Activated T-cell treated with anti-CD3 and anti-CD28 coated beads for 24 hours (primary cell): ENCODE data around the gene RCL1.
"Not testable (repeated sequence)": the region's sequence is repeated elsewhere in the genome, so short reads cannot be mapped to it uniquely, and the experiment has no call there.

Experiments
- DNase-seq: peaks from one replicate; pipeline ENCODE4 v3.0.0-alpha.2; 2020; ENCODE audit warnings: low read depth

The RCL1 gene

GRCh38 chr9:4886698-4887097, 94.0 kb downstream of the RCL1 start:
- no peak for DNase-seq

DNA sequence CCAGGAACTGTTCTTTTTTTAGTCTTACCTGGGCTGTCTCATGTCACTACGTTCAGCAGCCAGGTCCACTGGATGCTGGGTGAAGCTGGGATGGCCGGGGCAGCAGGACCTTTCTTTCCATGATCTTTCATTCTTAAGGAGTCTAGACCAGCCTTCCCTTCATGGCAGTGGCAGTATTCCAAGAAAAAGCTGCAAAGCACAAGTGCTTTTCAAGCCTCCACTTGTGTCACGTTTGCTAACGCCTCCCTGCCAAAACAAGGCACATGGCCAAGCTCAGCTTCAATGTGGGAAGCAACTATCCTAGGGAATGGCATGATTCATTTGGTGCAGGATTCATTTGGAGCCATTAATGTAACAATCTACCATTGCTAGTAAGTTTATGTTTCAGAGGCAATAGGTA, 94.8 kb downstream of the RCL1 start:
- DNase-seq = no peak

- DNase-seq = no peak
Observed at GRCh38 chr9:4890242-4890641, 97.5 kb downstream of the RCL1 start.

DNA sequence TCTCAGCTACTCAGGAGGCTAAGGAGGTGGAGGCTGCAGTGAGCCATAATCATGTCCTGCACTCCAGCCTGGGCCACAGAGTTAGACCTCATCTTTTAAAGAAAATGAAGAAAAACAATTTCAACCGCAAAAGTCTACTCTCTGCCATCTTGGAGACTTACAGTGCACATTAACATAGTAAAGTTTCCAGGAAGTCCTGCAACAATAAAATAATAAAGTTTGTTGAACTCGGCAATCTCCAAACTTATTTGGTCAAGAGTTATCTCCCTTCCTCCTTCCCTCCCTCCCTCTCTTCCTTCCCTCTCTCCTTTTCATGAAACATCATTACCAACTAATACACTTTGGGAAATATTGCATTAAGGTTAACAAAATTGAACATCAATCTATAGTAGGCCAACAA, 98.2 kb downstream of the RCL1 start:
- no peak for DNase-seq

DNA sequence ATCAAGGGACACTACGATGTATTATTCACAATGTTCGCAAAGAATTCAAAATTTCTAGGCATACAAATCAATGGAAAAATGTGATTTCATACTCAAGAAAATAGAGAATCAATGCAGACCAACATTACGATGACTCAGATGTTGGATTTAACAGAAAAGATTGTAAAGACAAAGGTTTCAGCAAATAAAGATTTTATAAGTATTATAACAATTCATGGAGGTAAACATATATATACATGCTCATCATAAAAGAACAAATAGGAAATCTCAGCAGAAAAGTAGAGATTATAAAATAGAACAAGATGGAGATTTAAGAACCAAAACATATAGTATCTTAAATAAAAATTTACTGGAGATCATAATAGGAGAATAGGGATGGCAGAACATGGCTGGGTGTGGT, 98.9 kb downstream of the RCL1 start:
- DNase-seq = no peak

DNA sequence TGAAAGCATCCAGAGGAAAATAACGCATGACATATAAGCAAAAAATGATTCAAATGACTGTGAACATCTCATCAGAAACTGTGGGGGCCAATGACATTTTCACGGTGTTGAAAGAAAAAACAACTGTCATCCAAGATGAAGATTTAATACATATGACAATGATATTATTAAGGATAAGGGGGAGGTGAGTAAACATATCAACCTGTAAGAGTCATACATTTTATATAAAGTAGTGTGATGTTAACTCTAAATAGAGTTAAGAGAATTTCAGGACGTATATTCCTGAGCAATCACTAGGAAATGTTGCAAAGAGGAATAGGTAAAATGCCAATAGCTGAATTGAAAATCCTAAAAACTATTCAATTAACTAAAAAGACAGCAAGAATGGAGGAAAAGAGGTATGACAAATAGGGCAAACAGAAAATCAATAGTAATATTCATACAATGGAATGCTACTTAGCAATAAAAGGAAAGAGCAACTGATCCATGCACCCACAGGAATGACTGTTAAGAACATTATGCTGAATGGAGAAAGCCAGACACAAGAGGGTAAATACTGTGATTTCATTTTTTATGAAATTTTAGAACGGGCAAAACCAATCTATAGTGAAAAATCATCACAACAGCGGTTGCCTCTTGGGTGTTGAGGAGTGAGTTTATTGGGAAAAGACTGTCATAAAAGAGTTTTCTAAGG, 99.9 kb downstream of the RCL1 start:
- DNase-seq = no peak

- DNase-seq = no peak
Observed at GRCh38 chr9:4894076-4894475, 101.3 kb downstream of the RCL1 start.

- not testable (repeated sequence) for DNase-seq
Observed at GRCh38 chr9:4899853-4900252, 107.1 kb downstream of the RCL1 start.

DNA sequence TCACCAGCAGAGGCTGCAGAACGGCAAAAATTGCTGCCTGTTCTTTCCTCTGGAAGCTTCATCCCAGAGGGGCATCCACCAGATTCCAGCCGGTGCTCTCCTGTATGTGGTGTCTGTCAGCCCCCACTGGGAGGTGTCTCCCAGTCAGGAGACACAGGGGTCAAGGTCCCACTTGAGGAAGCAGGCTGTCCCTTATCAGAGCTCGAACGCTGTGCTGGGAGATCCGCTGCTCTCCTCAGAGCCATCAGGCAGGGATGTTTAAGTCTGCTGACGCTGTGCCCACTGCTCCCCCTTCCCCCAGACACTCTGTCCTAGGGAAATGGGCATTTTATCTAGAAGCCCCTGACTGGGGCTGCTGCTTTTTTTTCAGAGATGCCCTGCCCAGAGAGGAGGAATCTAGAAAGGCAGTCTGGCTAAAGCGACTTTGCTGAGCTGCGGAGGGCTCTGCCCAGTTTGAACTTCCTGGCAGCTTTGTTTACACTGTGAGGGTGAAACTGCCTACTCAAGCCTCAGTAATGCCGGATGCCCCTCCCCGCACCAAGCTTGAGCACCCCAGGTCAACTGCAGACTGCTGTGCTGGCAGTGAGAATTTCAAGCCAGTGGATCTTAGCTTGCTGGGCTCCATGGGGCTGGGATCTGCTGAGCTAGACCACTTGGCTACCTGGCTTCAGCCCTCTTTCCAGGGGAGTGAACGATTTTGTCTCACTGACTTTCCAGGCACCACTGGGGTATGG, 108.8 kb downstream of the RCL1 start:
- not testable (repeated sequence) for DNase-seq

GRCh38 chr9:4902135-4902475, 109.4 kb downstream of the RCL1 start:
- DNase-seq = no peak

GRCh38 chr9:4904322-4905134, 111.8 kb downstream of the RCL1 start:
- no peak for DNase-seq

DNA sequence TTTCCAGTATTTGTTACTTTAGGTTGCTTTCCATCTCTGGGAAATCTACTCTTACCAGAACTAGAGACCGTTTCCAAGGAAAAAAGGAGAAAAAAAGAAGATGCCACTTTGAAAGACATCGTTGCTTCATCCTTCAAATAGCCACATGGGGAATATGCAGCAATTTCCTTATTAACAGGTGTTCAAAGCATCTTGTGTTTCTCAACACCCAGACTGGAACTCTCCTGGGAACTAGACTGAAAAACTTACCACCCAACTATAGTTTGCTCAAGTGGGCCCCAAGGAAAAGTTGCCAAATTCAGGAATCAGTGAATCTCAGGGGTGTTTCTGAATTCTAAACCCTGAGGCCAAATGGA, 112.4 kb downstream of the RCL1 start:
- no peak for DNase-seq
